AG04449 (cell line): ENCODE results near the gene SH3PXD2A.

ENCODE experiments used
- CTCF ChIA-PET: fragments of 350-600 bp; formaldehyde crosslinking; extraction: SDS; loops from one replicate; lab custom pipeline; 2021; ENCODE audit warnings: antibody characterized with exemption; lab: Yijun Ruan, JAX
- POLR2A ChIA-PET: fragments of 400-600, 350-600 bp; formaldehyde crosslinking; extraction: SDS; loops from one replicate; lab custom pipeline; 2020; ENCODE audit warnings: antibody characterized with exemption, inconsistent platforms; lab: Yijun Ruan, JAX
- DNase-seq: peaks from one replicate; pipeline ENCODE4 v3.0.0-alpha.2; 2010; ENCODE audit warnings: low read depth, low spot score
- H3K4me3 ChIP-seq: 2 replicates; pipeline ENCODE4 v1.5.1; 2011; ENCODE audit warnings: low read depth, mild to moderate bottlenecking, control low read depth, low read length
- CTCF ChIP-seq: IDR thresholded peaks from one replicate; pipeline ENCODE4 v1.5.1; 2011; ENCODE audit warnings: mild to moderate bottlenecking, moderate library complexity, low read length, control low read depth, inconsistent platforms; ENCODE audit not compliant: insufficient read depth; ENCODE audit errors: missing control alignments

SH3PXD2A gene

GRCh38 chr10:103823706-103824272 is 31.6 kb downstream of the SH3PXD2A start:
- no peak overlapping the region for H3K4me3 ChIP-seq
- no peak for TF ChIP-seq CTCF
- ChIA-PET POLR2A (no interaction called here), CTCF (interaction anchor here (1.0 to 1.6 kb wide), 3 partner anchors 9 to 35 kb away, joined by 3 to 4 read pairs (median 3); no protein-coding TSS in a partner anchor)
- no peak for DNase-seq

GRCh38 chr10:103822800-103823199 is 32.6 kb downstream of the SH3PXD2A start:
- POLR2A ChIA-PET: no interaction called here
- no peak for DNase-seq
- H3K4me3 ChIP-seq: no peak overlapping the region
- no peak for TF ChIP-seq CTCF
- CTCF ChIA-PET: interaction anchor here (0.7 to 2.0 kb wide), 3 partner anchors 14 to 110 kb away, joined by 3 to 5 read pairs (median 4); no protein-coding TSS in a partner anchor

GRCh38 chr10:103822107-103822716 is 33.2 kb downstream of the SH3PXD2A start:
- DNase-seq: no peak
- no peak for TF ChIP-seq CTCF
- ChIA-PET CTCF (interaction anchor here (0.7 to 2.0 kb wide), 4 partner anchors 14 to 110 kb away, joined by 3 to 5 read pairs (median 4); no protein-coding TSS in a partner anchor), POLR2A (interaction anchor here (0.8 kb wide), 1 partner anchor 22 kb away, joined by 3 read pairs; no protein-coding TSS in a partner anchor)
- H3K4me3 ChIP-seq: no peak overlapping the region

GRCh38 chr10:103820101-103821062 is 35.0 kb downstream of the SH3PXD2A start:
- no peak for TF ChIP-seq CTCF
- DNase-seq: no peak
- CTCF ChIA-PET: interaction anchor here (1.3 to 2.0 kb wide), 2 partner anchors 16 to 38 kb away, joined by 3 to 5 read pairs; no protein-coding TSS in a partner anchor
- H3K4me3 ChIP-seq: no peak overlapping the region
- POLR2A ChIA-PET: no interaction called here

- DNase-seq: no peak
- TF ChIP-seq CTCF: no peak
- no peak overlapping the region for H3K4me3 ChIP-seq
- ChIA-PET CTCF (interaction anchor here (1.3 kb wide), 1 partner anchor 39 kb away, joined by 3 read pairs; no protein-coding TSS in a partner anchor), POLR2A (no interaction called here)
Observed at GRCh38 chr10:103819493-103819892, 35.9 kb downstream of the SH3PXD2A start.
